OCI-LY3 (cell line): ENCODE measurements around the gene FECH.

Experiments
- CTCF ChIP-seq: fragments of 200-600, 300-600 bp; sonication (generic); IDR thresholded peaks from 2 replicates; pipeline ENCODE4 v1.5.1; 2014; ENCODE audit warnings: antibody characterized with exemption, low read length, low read depth
- EZH2phosphoT487 ChIP-seq: fragments of 200-600 bp; shearing (Covaris generic); IDR thresholded peaks from 2 replicates; pipeline ENCODE4 v1.6.1; 2018; ENCODE audit warnings: antibody characterized with exemption, mixed run types, low read depth

GRCh38 chr18:57619876-57620275 is 33.4 kb upstream of the FECH start:
- TF ChIP-seq CTCF: no peak
- TF ChIP-seq EZH2phosphoT487: no peak
